Endothelial cell (in vitro differentiated cells): Measurements from ENCODE around the gene NRROS. TPM values are rescaled to one million over a fixed set of nuclear protein-coding genes. Genes with fewer than 3 reads are reported as not detected.
A peak's percentile ranks its signal among the peaks of the same experiment; 100 is the strongest.

ENCODE experiments used
- DNase-seq: peaks from one replicate; pipeline ENCODE4 v3.0.0; 2021; ENCODE audit warnings: low spot score
- H3K27ac Mint-ChIP-seq: one replicate; pipeline ENCODE4 v1.8.0; 2021; ENCODE audit warnings: mixed read lengths, inconsistent platforms; ENCODE audit not compliant: unreplicated experiment
- H3K27me3 Mint-ChIP-seq: one replicate; pipeline ENCODE4 v1.8.0; 2021; ENCODE audit warnings: mild to moderate bottlenecking, moderate library complexity, mixed read lengths, inconsistent platforms; ENCODE audit not compliant: unreplicated experiment
- H3K36me3 Mint-ChIP-seq: one replicate; pipeline ENCODE4 v1.8.0; 2021; ENCODE audit warnings: mild to moderate bottlenecking, low read depth, mixed read lengths, inconsistent platforms; ENCODE audit not compliant: unreplicated experiment
- H3K4me1 Mint-ChIP-seq: one replicate; pipeline ENCODE4 v1.8.0; 2021; ENCODE audit warnings: mild to moderate bottlenecking, mixed read lengths, inconsistent platforms; ENCODE audit not compliant: unreplicated experiment
- H3K4me3 Mint-ChIP-seq: one replicate; pipeline ENCODE4 v1.8.0; 2021; ENCODE audit warnings: mild to moderate bottlenecking, mixed read lengths, inconsistent platforms; ENCODE audit not compliant: unreplicated experiment
- H3K9me3 Mint-ChIP-seq: one replicate; pipeline ENCODE4 v1.8.0; 2021; ENCODE audit warnings: mixed read lengths, inconsistent platforms; ENCODE audit not compliant: unreplicated experiment
- CTCF ChIP-seq: fragments of 200-600 bp; sonication (generic); IDR thresholded peaks from one replicate; pipeline ENCODE4 v1.5.0; 2021; ENCODE audit warnings: antibody characterized with exemption; ENCODE audit not compliant: unreplicated experiment
- total RNA-seq: library from RNA; stranded (reverse); fragmentation: NEBNext Ultra II Directional; extraction: Animal tissue kit (Norgen Biotek cat#: 25700); gene quantifications from one replicate; pipeline ENCODE4 v1.2.1, GENCODE V29; 2021; ENCODE audit not compliant: unreplicated experiment

Gene NRROS
- total RNA-seq, 1 donor from 2014 or later: 18.6 TPM

- H3K4me1 Mint-ChIP-seq: peaks cover 29% of the 10 kb centered on the region
- H3K36me3 Mint-ChIP-seq: peaks cover 4% of the 10 kb centered on the region
- no peak for DNase-seq
- no peak for TF ChIP-seq CTCF
- H3K27ac Mint-ChIP-seq: peak overlapping the region; percentile 95
- H3K4me3 Mint-ChIP-seq: peak overlapping the region; percentile 86
- no peaks in the 10 kb centered on the region for H3K9me3 Mint-ChIP-seq
- H3K27me3 Mint-ChIP-seq: peaks cover 10% of the 10 kb centered on the region
Measured at GRCh38 chr3:196631682-196632045, 7.8 kb upstream of the NRROS start.

GRCh38 chr3:196632046-196632751 lies 7.3 kb upstream of the NRROS start:
- DNase-seq: peak; percentile 90
- H3K27me3 Mint-ChIP-seq: peaks cover 10% of the 10 kb centered on the region
- no peaks in the 10 kb centered on the region for H3K9me3 Mint-ChIP-seq
- H3K4me1 Mint-ChIP-seq: peaks cover 29% of the 10 kb centered on the region
- H3K27ac Mint-ChIP-seq: peak overlapping the region; percentile 95
- H3K4me3 Mint-ChIP-seq: peak overlapping the region; percentile 86
- H3K36me3 Mint-ChIP-seq: peaks cover 4% of the 10 kb centered on the region
- TF ChIP-seq CTCF: no peak

GRCh38 chr3:196633555-196634151 lies 5.8 kb upstream of the NRROS start:
- no peaks in the 10 kb centered on the region for H3K9me3 Mint-ChIP-seq
- TF ChIP-seq CTCF: no peak
- peaks cover 4% of the 10 kb centered on the region for H3K36me3 Mint-ChIP-seq
- no peak for DNase-seq
- peaks cover 13% of the 10 kb centered on the region for H3K27me3 Mint-ChIP-seq
- H3K4me3 Mint-ChIP-seq: peak overlapping the region; percentile 87
- peak overlapping the region; percentile 99 for H3K27ac Mint-ChIP-seq
- H3K4me1 Mint-ChIP-seq: peaks cover 31% of the 10 kb centered on the region

- Mint-ChIP-seq H3K9me3 (no peaks in the 10 kb centered on the region), H3K27ac (no peak overlapping the region), H3K27me3 (peaks cover 17% of the 10 kb centered on the region), H3K36me3 (peaks cover 4% of the 10 kb centered on the region), H3K4me1 (peaks cover 37% of the 10 kb centered on the region), H3K4me3 (no peak overlapping the region)
- no peak for DNase-seq
- no peak for TF ChIP-seq CTCF
Measured at GRCh38 chr3:196634224-196634623, 5.3 kb upstream of the NRROS start.

- H3K36me3 Mint-ChIP-seq: peaks cover 4% of the 10 kb centered on the region
- no peak overlapping the region for H3K27ac Mint-ChIP-seq
- H3K4me1 Mint-ChIP-seq: peaks cover 38% of the 10 kb centered on the region
- peaks cover 18% of the 10 kb centered on the region for H3K27me3 Mint-ChIP-seq
- DNase-seq: no peak
- TF ChIP-seq CTCF: no peak
- no peaks in the 10 kb centered on the region for H3K9me3 Mint-ChIP-seq
- H3K4me3 Mint-ChIP-seq: no peak overlapping the region
Measured at GRCh38 chr3:196634829-196635228, 4.7 kb upstream of the NRROS start.
